HG02763 (cell line): Measurements from ENCODE around the gene LYPLA2.

ENCODE experiments used
- ATAC-seq: cut with Tn5 transposase; IDR thresholded peaks from one replicate; pipeline ENCODE4 v1.9.1; 2021; ENCODE audit warnings: mild to moderate bottlenecking, moderate library complexity; ENCODE audit not compliant: unreplicated experiment

LYPLA2 gene

GRCh38 chr1:23790696-23791515 lies at the start of gene LYPLA2:
Gene LYPLA2 (plus strand): TSS chr1:23791145. CDS start chr1:23792683, 1,538 bp downstream.
- peak; percentile 81 for ATAC-seq

GRCh38 chr1:23741609-23742008 lies 49.3 kb upstream of the LYPLA2 start:
- no peak for ATAC-seq

GRCh38 chr1:23742670-23743286 lies 48.2 kb upstream of the LYPLA2 start:
- ATAC-seq: no peak

GRCh38 chr1:23743287-23744152 lies 47.4 kb upstream of the LYPLA2 start, which contains the start of gene ELOA:
Gene ELOA (plus strand): TSS chr1:23743471. CDS start chr1:23743504, 33 bp downstream.
- peak; percentile 73 for ATAC-seq

GRCh38 chr1:23745515-23745914 lies 45.4 kb upstream of the LYPLA2 start:
- no peak for ATAC-seq

- ATAC-seq: no peak
Observed at GRCh38 chr1:23748016-23748415, 42.9 kb upstream of the LYPLA2 start.

- ATAC-seq: no peak
Observed at GRCh38 chr1:23751050-23751814, 39.7 kb upstream of the LYPLA2 start.

- ATAC-seq: no peak
Observed at GRCh38 chr1:23751815-23752200, 39.1 kb upstream of the LYPLA2 start.

- ATAC-seq: no peak
Observed at GRCh38 chr1:23752909-23753308, 38.0 kb upstream of the LYPLA2 start.

GRCh38 chr1:23756676-23757075 lies 34.3 kb upstream of the LYPLA2 start:
- no peak for ATAC-seq

GRCh38 chr1:23757812-23758211 lies 33.1 kb upstream of the LYPLA2 start:
- no peak for ATAC-seq

- no peak for ATAC-seq
Observed at GRCh38 chr1:23759277-23759676, 31.7 kb upstream of the LYPLA2 start.

- no peak for ATAC-seq
Observed at GRCh38 chr1:23763041-23763577, 27.8 kb upstream of the LYPLA2 start.

- no peak for ATAC-seq
Observed at GRCh38 chr1:23768733-23769132, 22.2 kb upstream of the LYPLA2 start.

GRCh38 chr1:23772049-23772853 lies 18.7 kb upstream of the LYPLA2 start:
- no peak for ATAC-seq

GRCh38 chr1:23772854-23773242 lies 18.1 kb upstream of the LYPLA2 start:
- no peak for ATAC-seq

- no peak for ATAC-seq
Observed at GRCh38 chr1:23774174-23774880, 16.6 kb upstream of the LYPLA2 start.

- no peak for ATAC-seq
Observed at GRCh38 chr1:23776217-23776616, 14.7 kb upstream of the LYPLA2 start.
